Measurements from ENCODE around the gene CT47A7.
"Not testable (repeated sequence)": the region's sequence is repeated elsewhere in the genome, so short reads cannot be mapped to it uniquely, and the experiment has no call there.

Gene CT47A7

GRCh38 chrX:120956500-120956899 lies at the start of gene CT47A7:
Gene CT47A7, minus strand, starts transcription at chrX:120956600. Its CDS starts 255 bp downstream, at chrX:120956345.
- not testable (repeated sequence) for DNase-seq

GRCh38 chrX:121000589-121000988 lies 44.2 kb upstream of the CT47A7 start:
- no peak for DNase-seq

- DNase-seq: no peak
Observed at GRCh38 chrX:120999413-120999812, 43.0 kb upstream of the CT47A7 start.

- DNase-seq: not testable (repeated sequence)
Observed at GRCh38 chrX:120985660-120986059, 29.3 kb upstream of the CT47A7 start, which contains the start of gene CT47A1. Gene CT47A1, minus strand, starts transcription at chrX:120985760. Its CDS starts 231 bp downstream, at chrX:120985529.
